WTC11 (cell line): ENCODE results near the gene CAMTA1. TPM values are rescaled to one million over a fixed set of nuclear protein-coding genes. Genes with fewer than 3 reads are reported as not detected.
A peak's percentile ranks its signal among the peaks of the same experiment; 100 is the strongest.

Source experiments
- ATAC-seq: fragments of 200-7000 bp; cut with Tn5 transposase; 2 replicates; pipeline ENCODE4 v1.10.0; 2021; ENCODE audit warnings: mild to moderate bottlenecking, moderate library complexity
- CTCF ChIA-PET: fragments of 300-600 bp; sonication (Branson Sonifier 250); formaldehyde crosslinking; loops from one replicate; lab custom pipeline; 2021; ENCODE audit warnings: antibody characterized with exemption; lab: Charles Lee
- POLR2A ChIA-PET: fragments of 350-600 bp; sonication (Branson Sonifier 250); formaldehyde crosslinking; loops from one replicate; lab custom pipeline; 2021; ENCODE audit warnings: antibody characterized with exemption; lab: Charles Lee
- DNase-seq: peaks from one replicate; pipeline ENCODE4 v3.0.0; 2021; ENCODE audit warnings: low spot score
- H3K27ac Mint-ChIP-seq: 2 replicates; pipeline ENCODE4 v1.8.0; 2021; ENCODE audit warnings: mixed read lengths
- H3K27me3 Mint-ChIP-seq: 2 replicates; pipeline ENCODE4 v1.8.0; 2021; ENCODE audit warnings: low read depth, mild to moderate bottlenecking, moderate library complexity, mixed read lengths
- H3K36me3 Mint-ChIP-seq: 2 replicates; pipeline ENCODE4 v1.8.0; 2021; ENCODE audit warnings: mixed read lengths
- H3K4me1 Mint-ChIP-seq: 2 replicates; pipeline ENCODE4 v1.8.0; 2022; ENCODE audit warnings: mixed read lengths
- H3K4me3 Mint-ChIP-seq: 2 replicates; pipeline ENCODE4 v1.8.0; 2021; ENCODE audit warnings: mild to moderate bottlenecking, moderate library complexity, mixed read lengths
- H3K9me3 Mint-ChIP-seq: 2 replicates; pipeline ENCODE4 v1.8.0; 2021; ENCODE audit warnings: mixed read lengths
- CBFB ChIP-seq: sonication (generic); formaldehyde crosslinking; IDR thresholded peaks from 2 replicates; pipeline ENCODE4 v1.8.1; 2022; ENCODE audit warnings: mild to moderate bottlenecking, low read depth, missing genetic modification reagents
- CREB1 ChIP-seq: sonication (generic); formaldehyde crosslinking; IDR thresholded peaks from 2 replicates; pipeline ENCODE4 v1.8.0; 2023; ENCODE audit warnings: mild to moderate bottlenecking, missing genetic modification reagents
- CREM ChIP-seq: sonication (generic); formaldehyde crosslinking; IDR thresholded peaks from 2 replicates; pipeline ENCODE4 v1.8.1; 2022; ENCODE audit warnings: mild to moderate bottlenecking, missing genetic modification reagents, moderate library complexity
- NR2C2 ChIP-seq: sonication (generic); formaldehyde crosslinking; IDR thresholded peaks from 2 replicates; pipeline ENCODE4 v1.8.0; 2022; ENCODE audit warnings: mild to moderate bottlenecking, missing genetic modification reagents
- PRRX2 ChIP-seq: fragments of 250-450 bp; sonication (Bioruptor Pico); IDR thresholded peaks from 2 replicates; pipeline ENCODE4 v1.8.0; 2021; ENCODE audit warnings: mild to moderate bottlenecking
- RELA ChIP-seq: sonication (generic); formaldehyde crosslinking; IDR thresholded peaks from 2 replicates; pipeline ENCODE4 v1.8.1; 2022; ENCODE audit warnings: missing genetic modification reagents, mild to moderate bottlenecking, borderline replicate concordance
- SMAD3 ChIP-seq: sonication (generic); formaldehyde crosslinking; IDR thresholded peaks from 2 replicates; pipeline ENCODE4 v1.8.0; 2022; ENCODE audit warnings: missing genetic modification reagents, mild to moderate bottlenecking, borderline replicate concordance
- SOX15 ChIP-seq: fragments of 250-450 bp; sonication (Bioruptor Pico); IDR thresholded peaks from 2 replicates; pipeline ENCODE4 v1.9.0; 2021; ENCODE audit warnings: mild to moderate bottlenecking
- ZNF232 ChIP-seq: sonication (generic); formaldehyde crosslinking; IDR thresholded peaks from 2 replicates; pipeline ENCODE4 v1.8.0; 2022; ENCODE audit warnings: mild to moderate bottlenecking, missing genetic modification reagents
- ZNF671 ChIP-seq: fragments of 250-450 bp; sonication (Bioruptor Pico); IDR thresholded peaks from 2 replicates; pipeline ENCODE4 v1.8.0; 2021; ENCODE audit warnings: mild to moderate bottlenecking
- total RNA-seq: library from RNA; stranded (reverse); gene quantifications from 3 replicates; pipeline ENCODE4 v1.2.3, GENCODE V29; 2021
- TF ChIP-seq, protein P1 (sequence below): sonication (generic); formaldehyde crosslinking; IDR thresholded peaks from 2 replicates; pipeline ENCODE4 v1.8.1; 2023; ENCODE audit warnings: mild to moderate bottlenecking, missing genetic modification reagents, borderline replicate concordance
- TF ChIP-seq, protein P2 (sequence below): sonication (generic); formaldehyde crosslinking; IDR thresholded peaks from 2 replicates; pipeline ENCODE4 v1.8.1; 2023; ENCODE audit warnings: mild to moderate bottlenecking, missing genetic modification reagents, moderate library complexity
- TF ChIP-seq, protein P3 (sequence below): fragments of 250-450 bp; sonication (Bioruptor Pico); IDR thresholded peaks from 2 replicates; pipeline ENCODE4 v1.9.0; 2021; ENCODE audit warnings: mild to moderate bottlenecking, borderline replicate concordance
- TF ChIP-seq, protein P4 (sequence below): sonication (generic); formaldehyde crosslinking; IDR thresholded peaks from 2 replicates; pipeline ENCODE4 v1.8.1; 2023; ENCODE audit warnings: mild to moderate bottlenecking, moderate library complexity, missing genetic modification reagents
- TF ChIP-seq, protein P5 (sequence below): fragments of 250-450 bp; sonication (Bioruptor Pico); IDR thresholded peaks from 2 replicates; pipeline ENCODE4 v1.8.0; 2021; ENCODE audit warnings: mild to moderate bottlenecking
- TF ChIP-seq, protein P6 (sequence below): sonication (generic); formaldehyde crosslinking; IDR thresholded peaks from 2 replicates; pipeline ENCODE4 v1.8.1; 2022; ENCODE audit warnings: missing genetic modification reagents, borderline replicate concordance

Gene CAMTA1
- total RNA-seq, 1 experiment from 2014 or later: 86.4 TPM

DNA sequence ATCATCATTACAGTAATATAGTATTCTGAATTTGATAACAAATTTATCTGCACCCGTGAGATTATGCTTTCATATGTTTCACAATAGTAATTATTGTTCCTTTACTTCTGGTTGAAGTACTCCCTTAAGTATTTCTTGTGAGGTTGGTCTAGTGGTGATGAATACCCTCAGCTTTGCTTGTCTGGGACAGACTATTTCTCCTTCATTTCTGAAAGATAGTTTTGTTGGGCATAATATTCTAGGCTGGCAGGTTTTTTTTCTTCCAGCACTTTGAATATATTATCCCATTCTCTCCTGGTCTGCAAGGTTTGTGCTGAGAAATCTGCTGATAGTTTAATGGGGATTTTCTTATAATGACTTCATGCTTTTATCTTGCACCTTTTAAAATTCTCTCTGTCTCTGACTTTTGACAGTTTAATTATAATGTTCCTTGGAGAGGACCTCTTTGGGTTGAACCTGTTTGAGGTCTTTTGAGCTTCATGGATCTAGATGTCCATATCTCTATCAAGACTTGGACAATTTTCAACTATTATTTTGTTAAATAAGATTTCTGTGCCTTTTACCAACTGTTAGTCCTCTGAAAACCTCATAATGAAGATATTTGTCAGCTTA is 614.4 kb downstream of the CAMTA1 start:
- ChIA-PET POLR2A (no interaction called here), CTCF (interaction anchor here (0.8 kb wide), 1 partner anchor 11 kb away, joined by 3 read pairs; no protein-coding TSS in a partner anchor)
- peaks cover 58% of the 10 kb centered on the region for H3K9me3 Mint-ChIP-seq
- peak overlapping the region; percentile 87 for H3K27ac Mint-ChIP-seq
- peaks cover 26% of the 10 kb centered on the region for H3K4me1 Mint-ChIP-seq
- H3K4me3 Mint-ChIP-seq: no peak overlapping the region
- peaks cover 43% of the 10 kb centered on the region for H3K36me3 Mint-ChIP-seq
- DNase-seq: no peak
- TF ChIP-seq, protein P1, sequence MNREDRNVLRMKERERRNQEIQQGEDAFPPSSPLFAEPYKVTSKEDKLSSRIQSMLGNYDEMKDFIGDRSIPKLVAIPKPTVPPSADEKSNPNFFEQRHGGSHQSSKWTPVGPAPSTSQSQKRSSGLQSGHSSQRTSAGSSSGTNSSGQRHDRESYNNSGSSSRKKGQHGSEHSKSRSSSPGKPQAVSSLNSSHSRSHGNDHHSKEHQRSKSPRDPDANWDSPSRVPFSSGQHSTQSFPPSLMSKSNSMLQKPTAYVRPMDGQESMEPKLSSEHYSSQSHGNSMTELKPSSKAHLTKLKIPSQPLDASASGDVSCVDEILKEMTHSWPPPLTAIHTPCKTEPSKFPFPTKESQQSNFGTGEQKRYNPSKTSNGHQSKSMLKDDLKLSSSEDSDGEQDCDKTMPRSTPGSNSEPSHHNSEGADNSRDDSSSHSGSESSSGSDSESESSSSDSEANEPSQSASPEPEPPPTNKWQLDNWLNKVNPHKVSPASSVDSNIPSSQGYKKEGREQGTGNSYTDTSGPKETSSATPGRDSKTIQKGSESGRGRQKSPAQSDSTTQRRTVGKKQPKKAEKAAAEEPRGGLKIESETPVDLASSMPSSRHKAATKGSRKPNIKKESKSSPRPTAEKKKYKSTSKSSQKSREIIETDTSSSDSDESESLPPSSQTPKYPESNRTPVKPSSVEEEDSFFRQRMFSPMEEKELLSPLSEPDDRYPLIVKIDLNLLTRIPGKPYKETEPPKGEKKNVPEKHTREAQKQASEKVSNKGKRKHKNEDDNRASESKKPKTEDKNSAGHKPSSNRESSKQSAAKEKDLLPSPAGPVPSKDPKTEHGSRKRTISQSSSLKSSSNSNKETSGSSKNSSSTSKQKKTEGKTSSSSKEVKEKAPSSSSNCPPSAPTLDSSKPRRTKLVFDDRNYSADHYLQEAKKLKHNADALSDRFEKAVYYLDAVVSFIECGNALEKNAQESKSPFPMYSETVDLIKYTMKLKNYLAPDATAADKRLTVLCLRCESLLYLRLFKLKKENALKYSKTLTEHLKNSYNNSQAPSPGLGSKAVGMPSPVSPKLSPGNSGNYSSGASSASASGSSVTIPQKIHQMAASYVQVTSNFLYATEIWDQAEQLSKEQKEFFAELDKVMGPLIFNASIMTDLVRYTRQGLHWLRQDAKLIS (CRISPR knock-in tag): no peak
- TF ChIP-seq CREM: no peak
- TF ChIP-seq ZNF232 (CRISPR knock-in tag): no peak
- TF ChIP-seq, protein P2, sequence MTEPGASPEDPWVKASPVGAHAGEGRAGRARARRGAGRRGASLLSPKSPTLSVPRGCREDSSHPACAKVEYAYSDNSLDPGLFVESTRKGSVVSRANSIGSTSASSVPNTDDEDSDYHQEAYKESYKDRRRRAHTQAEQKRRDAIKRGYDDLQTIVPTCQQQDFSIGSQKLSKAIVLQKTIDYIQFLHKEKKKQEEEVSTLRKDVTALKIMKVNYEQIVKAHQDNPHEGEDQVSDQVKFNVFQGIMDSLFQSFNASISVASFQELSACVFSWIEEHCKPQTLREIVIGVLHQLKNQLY (CRISPR knock-in tag): no peak
- TF ChIP-seq CREB1: no peak
- no peak for TF ChIP-seq NR2C2 (CRISPR knock-in tag)
- TF ChIP-seq SOX15 (CRISPR knock-in tag): no peak
- no peak for TF ChIP-seq PRRX2 (CRISPR knock-in tag)
- TF ChIP-seq, protein P3, sequence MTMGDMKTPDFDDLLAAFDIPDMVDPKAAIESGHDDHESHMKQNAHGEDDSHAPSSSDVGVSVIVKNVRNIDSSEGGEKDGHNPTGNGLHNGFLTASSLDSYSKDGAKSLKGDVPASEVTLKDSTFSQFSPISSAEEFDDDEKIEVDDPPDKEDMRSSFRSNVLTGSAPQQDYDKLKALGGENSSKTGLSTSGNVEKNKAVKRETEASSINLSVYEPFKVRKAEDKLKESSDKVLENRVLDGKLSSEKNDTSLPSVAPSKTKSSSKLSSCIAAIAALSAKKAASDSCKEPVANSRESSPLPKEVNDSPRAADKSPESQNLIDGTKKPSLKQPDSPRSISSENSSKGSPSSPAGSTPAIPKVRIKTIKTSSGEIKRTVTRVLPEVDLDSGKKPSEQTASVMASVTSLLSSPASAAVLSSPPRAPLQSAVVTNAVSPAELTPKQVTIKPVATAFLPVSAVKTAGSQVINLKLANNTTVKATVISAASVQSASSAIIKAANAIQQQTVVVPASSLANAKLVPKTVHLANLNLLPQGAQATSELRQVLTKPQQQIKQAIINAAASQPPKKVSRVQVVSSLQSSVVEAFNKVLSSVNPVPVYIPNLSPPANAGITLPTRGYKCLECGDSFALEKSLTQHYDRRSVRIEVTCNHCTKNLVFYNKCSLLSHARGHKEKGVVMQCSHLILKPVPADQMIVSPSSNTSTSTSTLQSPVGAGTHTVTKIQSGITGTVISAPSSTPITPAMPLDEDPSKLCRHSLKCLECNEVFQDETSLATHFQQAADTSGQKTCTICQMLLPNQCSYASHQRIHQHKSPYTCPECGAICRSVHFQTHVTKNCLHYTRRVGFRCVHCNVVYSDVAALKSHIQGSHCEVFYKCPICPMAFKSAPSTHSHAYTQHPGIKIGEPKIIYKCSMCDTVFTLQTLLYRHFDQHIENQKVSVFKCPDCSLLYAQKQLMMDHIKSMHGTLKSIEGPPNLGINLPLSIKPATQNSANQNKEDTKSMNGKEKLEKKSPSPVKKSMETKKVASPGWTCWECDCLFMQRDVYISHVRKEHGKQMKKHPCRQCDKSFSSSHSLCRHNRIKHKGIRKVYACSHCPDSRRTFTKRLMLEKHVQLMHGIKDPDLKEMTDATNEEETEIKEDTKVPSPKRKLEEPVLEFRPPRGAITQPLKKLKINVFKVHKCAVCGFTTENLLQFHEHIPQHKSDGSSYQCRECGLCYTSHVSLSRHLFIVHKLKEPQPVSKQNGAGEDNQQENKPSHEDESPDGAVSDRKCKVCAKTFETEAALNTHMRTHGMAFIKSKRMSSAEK: no peak
- TF ChIP-seq RELA (CRISPR knock-in tag): no peak
- TF ChIP-seq, protein P4, sequence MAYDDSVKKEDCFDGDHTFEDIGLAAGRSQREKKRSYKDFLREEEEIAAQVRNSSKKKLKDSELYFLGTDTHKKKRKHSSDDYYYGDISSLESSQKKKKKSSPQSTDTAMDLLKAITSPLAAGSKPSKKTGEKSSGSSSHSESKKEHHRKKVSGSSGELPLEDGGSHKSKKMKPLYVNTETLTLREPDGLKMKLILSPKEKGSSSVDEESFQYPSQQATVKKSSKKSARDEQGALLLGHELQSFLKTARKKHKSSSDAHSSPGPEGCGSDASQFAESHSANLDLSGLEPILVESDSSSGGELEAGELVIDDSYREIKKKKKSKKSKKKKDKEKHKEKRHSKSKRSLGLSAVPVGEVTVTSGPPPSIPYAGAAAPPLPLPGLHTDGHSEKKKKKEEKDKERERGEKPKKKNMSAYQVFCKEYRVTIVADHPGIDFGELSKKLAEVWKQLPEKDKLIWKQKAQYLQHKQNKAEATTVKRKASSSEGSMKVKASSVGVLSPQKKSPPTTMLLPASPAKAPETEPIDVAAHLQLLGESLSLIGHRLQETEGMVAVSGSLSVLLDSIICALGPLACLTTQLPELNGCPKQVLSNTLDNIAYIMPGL (CRISPR knock-in tag): no peak
- TF ChIP-seq SMAD3 (CRISPR knock-in tag): no peak
- TF ChIP-seq CBFB (CRISPR knock-in tag): no peak
- TF ChIP-seq, protein P5, sequence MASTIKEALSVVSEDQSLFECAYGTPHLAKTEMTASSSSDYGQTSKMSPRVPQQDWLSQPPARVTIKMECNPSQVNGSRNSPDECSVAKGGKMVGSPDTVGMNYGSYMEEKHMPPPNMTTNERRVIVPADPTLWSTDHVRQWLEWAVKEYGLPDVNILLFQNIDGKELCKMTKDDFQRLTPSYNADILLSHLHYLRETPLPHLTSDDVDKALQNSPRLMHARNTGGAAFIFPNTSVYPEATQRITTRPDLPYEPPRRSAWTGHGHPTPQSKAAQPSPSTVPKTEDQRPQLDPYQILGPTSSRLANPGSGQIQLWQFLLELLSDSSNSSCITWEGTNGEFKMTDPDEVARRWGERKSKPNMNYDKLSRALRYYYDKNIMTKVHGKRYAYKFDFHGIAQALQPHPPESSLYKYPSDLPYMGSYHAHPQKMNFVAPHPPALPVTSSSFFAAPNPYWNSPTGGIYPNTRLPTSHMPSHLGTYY: no peak
- TF ChIP-seq, protein P6, sequence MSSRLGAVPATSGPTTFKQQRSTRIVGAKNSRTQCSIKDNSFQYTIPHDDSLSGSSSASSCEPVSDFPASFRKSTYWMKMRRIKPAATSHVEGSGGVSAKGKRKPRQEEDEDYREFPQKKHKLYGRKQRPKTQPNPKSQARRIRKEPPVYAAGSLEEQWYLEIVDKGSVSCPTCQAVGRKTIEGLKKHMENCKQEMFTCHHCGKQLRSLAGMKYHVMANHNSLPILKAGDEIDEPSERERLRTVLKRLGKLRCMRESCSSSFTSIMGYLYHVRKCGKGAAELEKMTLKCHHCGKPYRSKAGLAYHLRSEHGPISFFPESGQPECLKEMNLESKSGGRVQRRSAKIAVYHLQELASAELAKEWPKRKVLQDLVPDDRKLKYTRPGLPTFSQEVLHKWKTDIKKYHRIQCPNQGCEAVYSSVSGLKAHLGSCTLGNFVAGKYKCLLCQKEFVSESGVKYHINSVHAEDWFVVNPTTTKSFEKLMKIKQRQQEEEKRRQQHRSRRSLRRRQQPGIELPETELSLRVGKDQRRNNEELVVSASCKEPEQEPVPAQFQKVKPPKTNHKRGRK (CRISPR knock-in tag): no peak
- no peak for TF ChIP-seq ZNF671 (CRISPR knock-in tag)
- no peak for ATAC-seq
- no peaks in the 10 kb centered on the region for H3K27me3 Mint-ChIP-seq
